SH-SY5Y (cell line): ENCODE data around the gene RCAN1.

Source experiments
- GATA2 ChIP-seq: IDR thresholded peaks from 2 replicates; pipeline ENCODE4 v1.6.1; 2011; ENCODE audit warnings: mild to moderate bottlenecking, low read depth, low read length
- GATA3 ChIP-seq: IDR thresholded peaks from 2 replicates; pipeline ENCODE4 v1.6.1; 2011; ENCODE audit warnings: low read depth, mild to moderate bottlenecking, low read length, moderate library complexity

- no peak for TF ChIP-seq GATA2
- TF ChIP-seq GATA3 = no peak
These were observed 25.2 kb upstream of the RCAN1 start for GRCh38 chr21:34639882-34640788.
